HCT116 (cell line): ENCODE data around the gene GRID2. TPM values are rescaled to one million over a fixed set of nuclear protein-coding genes. Genes with fewer than 3 reads are reported as not detected.

Experiments used
- ATAC-seq: fragments of 200-7000 bp; cut with Tn5 transposase; 2 replicates; pipeline ENCODE4 v1.9.1; 2020; ENCODE audit warnings: mild to moderate bottlenecking, moderate library complexity
- BruUV-seq: library from RNA; stranded (reverse); fragments of 400-500 nt; replicated peaks from 2 replicates; lab custom pipeline; 2021; lab: Mats Ljungman, UMichigan
- CTCF ChIA-PET: fragments of 300-600 bp; sonication (Branson Sonifier 250); formaldehyde crosslinking; loops from one replicate; lab custom pipeline; 2021; ENCODE audit warnings: antibody characterized with exemption; lab: Charles Lee
- POLR2A ChIA-PET: fragments of 300-600, 350-600 bp; sonication (Branson Sonifier 250); formaldehyde crosslinking; loops from one replicate; lab custom pipeline; 2021; ENCODE audit warnings: antibody characterized with exemption; lab: Charles Lee
- RAD21 ChIA-PET, 2 experiments: fragments of 300-600 bp; sonication (Branson Sonifier 250); formaldehyde crosslinking; loops; one replicate each; lab custom pipeline; 2023; ENCODE audit warnings: low total read pairs in 2 of 2; ENCODE audit not compliant: uncharacterized antibody in 2 of 2, unreplicated experiment in 2 of 2, low non-redundant PET in 1 of 2; lab: Charles Lee
- DNase-seq: peaks from one replicate; pipeline ENCODE4 v3.0.0-alpha.2; 2010; ENCODE audit warnings: low read depth, low spot score
- H2AFZ ChIP-seq: fragments of 200-600 bp; shearing (Covaris generic), sonication (generic); 2 replicates; pipeline ENCODE4 v1.6.1; 2017; ENCODE audit warnings: low read depth, mixed run types, mixed read lengths, antibody characterized with exemption, low read length; ENCODE audit not compliant: poor library complexity, severe bottlenecking
- H3K27ac ChIP-seq: 2 replicates; pipeline ENCODE4 v1.5.1; 2012; ENCODE audit warnings: low read depth, low read length
- H3K27me3 ChIP-seq: fragments of 200-600 bp; sonication (generic); 2 replicates; pipeline ENCODE4 v1.6.1; 2016; ENCODE audit warnings: mixed run types, low read length, mixed read lengths; ENCODE audit not compliant: insufficient read depth
- H3K36me3 ChIP-seq, 2 experiments: fragments of 200-500 bp in 1 of 2; fragments of 200-600 bp in 1 of 2; sonication (Bioruptor generic) in 1 of 2; sonication (generic) in 1 of 2; 2 replicates each; pipeline versions ENCODE4 v1.5.1 to v1.6.1; 2014 to 2016; ENCODE audit warnings: low read length in 2 of 2, inconsistent platforms in 1 of 2, mixed read lengths in 1 of 2, mixed run types in 1 of 2; ENCODE audit not compliant: insufficient read depth in 2 of 2, control insufficient read depth in 1 of 2
- H3K4me1 ChIP-seq, 2 experiments: fragments of 200-600 bp in 1 of 2; sonication (generic) in 1 of 2; 2 replicates each; pipeline versions ENCODE4 v1.5.1 to v1.6.1; 2012 to 2017; ENCODE audit warnings: low read length in 2 of 2, inconsistent platforms in 1 of 2, mild to moderate bottlenecking in 1 of 2, mixed read lengths in 1 of 2, mixed run types in 1 of 2, moderate library complexity in 1 of 2; ENCODE audit not compliant: insufficient read depth in 2 of 2, control insufficient read depth in 1 of 2
- H3K4me2 ChIP-seq: fragments of 200-600 bp; sonication (generic); 2 replicates; pipeline ENCODE4 v1.6.1; 2017; ENCODE audit warnings: mixed run types, low read length, mixed read lengths
- H3K4me3 ChIP-seq, 2 experiments: fragments of 200-600 bp in 1 of 2; sonication (generic) in 1 of 2; replicated peaks in 1 of 2; 2 replicates each; pipeline ENCODE4 v1.5.1; 2011 to 2016; ENCODE audit warnings: low read length in 2 of 2, control low read depth in 1 of 2, low read depth in 1 of 2, mild to moderate bottlenecking in 1 of 2, mixed read lengths in 1 of 2, mixed run types in 1 of 2
- H3K79me2 ChIP-seq: fragments of 200-600 bp; sonication (generic); 2 replicates; pipeline ENCODE4 v1.6.1; 2017; ENCODE audit warnings: mild to moderate bottlenecking, mixed run types, low read length, moderate library complexity, mixed read lengths; ENCODE audit not compliant: insufficient read depth
- H3K9ac ChIP-seq: fragments of 200-600 bp; sonication (generic); 2 replicates; pipeline ENCODE4 v1.6.1; 2016; ENCODE audit warnings: low read length, mixed read lengths
- H3K9me2 ChIP-seq: fragments of 200-600 bp; sonication (generic), shearing (Covaris generic); 2 replicates; pipeline ENCODE4 v1.6.1; 2017; ENCODE audit warnings: mixed run types, mild to moderate bottlenecking, moderate library complexity; ENCODE audit not compliant: insufficient read depth
- H3K9me3 ChIP-seq, 2 experiments: fragments of 200-500 bp in 1 of 2; fragments of 200-600 bp in 1 of 2; sonication (Bioruptor generic) in 1 of 2; sonication (generic) in 1 of 2; 2 replicates each; pipeline ENCODE4 v1.6.1; 2014 to 2017; ENCODE audit warnings: low read length in 2 of 2, mixed read lengths in 2 of 2, inconsistent platforms in 1 of 2, low read depth in 1 of 2, mild to moderate bottlenecking in 1 of 2, mixed run types in 1 of 2, moderate library complexity in 1 of 2; ENCODE audit not compliant: control insufficient read depth in 1 of 2, insufficient read depth in 1 of 2
- H4K20me1 ChIP-seq: fragments of 200-600 bp; sonication (generic), shearing (Covaris generic); 2 replicates; pipeline ENCODE4 v1.6.1; 2017; ENCODE audit warnings: mixed run types, mild to moderate bottlenecking, moderate library complexity; ENCODE audit not compliant: insufficient read depth
- CBX3 ChIP-seq: IDR thresholded peaks from 2 replicates; pipeline ENCODE4 v1.6.1; 2012; ENCODE audit warnings: low read depth
- CTCF ChIP-seq, 3 experiments: fragments of 200-600 bp in 1 of 3; sonication (generic) in 1 of 3; IDR thresholded peaks in 2 of 3; conservative IDR thresholded peaks in 1 of 3; 2 replicates each; pipeline ENCODE4 v1.5.1; 2012 to 2017; ENCODE audit warnings: low read depth in 2 of 3, low read length in 2 of 3, antibody characterized with exemption in 1 of 3, borderline replicate concordance in 1 of 3, control low read depth in 1 of 3, mild to moderate bottlenecking in 1 of 3, mixed read lengths in 1 of 3, mixed run types in 1 of 3, moderate library complexity in 1 of 3; ENCODE audit not compliant: insufficient read depth in 1 of 3
- EZH2phosphoT487 ChIP-seq: fragments of 200-600 bp; IDR thresholded peaks from 2 replicates; pipeline ENCODE4 v1.6.1; 2018; ENCODE audit warnings: antibody characterized with exemption, borderline replicate concordance
- POLR2AphosphoS5 ChIP-seq: IDR thresholded peaks from 2 replicates; pipeline ENCODE4 v1.6.1; 2011; ENCODE audit warnings: mild to moderate bottlenecking, low read depth, low read length, moderate library complexity
- RAD21 ChIP-seq: IDR thresholded peaks from 2 replicates; pipeline ENCODE4 v1.6.1; 2012; ENCODE audit warnings: low read depth, mild to moderate bottlenecking
- SIN3A ChIP-seq: IDR thresholded peaks from 2 replicates; pipeline ENCODE4 v1.6.1; 2012; ENCODE audit warnings: low read depth
- SP1 ChIP-seq: IDR thresholded peaks from 2 replicates; pipeline ENCODE4 v1.6.1; 2012; ENCODE audit warnings: low read depth
- SRF ChIP-seq: IDR thresholded peaks from 2 replicates; pipeline ENCODE4 v1.6.1; 2012; ENCODE audit warnings: low read depth
- ZBTB33 ChIP-seq: IDR thresholded peaks from 2 replicates; pipeline ENCODE4 v1.6.1; 2011; ENCODE audit warnings: mild to moderate bottlenecking, low read length, moderate library complexity; ENCODE audit not compliant: insufficient replicate concordance; ENCODE audit errors: extremely low read depth
- ZFX ChIP-seq: fragments of 450-650 bp; IDR thresholded peaks from 2 replicates; pipeline ENCODE4 v1.6.1; 2017
- intact Hi-C: fragments of 100-400 bp; cut with micrococcal nuclease; formaldehyde crosslinking; loops from 2 replicates; pipeline ENCODE4 v1.10.0; 2022
- total RNA-seq: library from RNA; stranded (reverse); gene quantifications from one replicate; pipeline ENCODE4 v1.2.1, GENCODE V29; 2021; ENCODE audit not compliant: unreplicated experiment

GRID2 gene
- total RNA-seq, 1 experiment from 2014 or later: not detected

GRCh38 chr4:92830771-92831170, 527.0 kb downstream of the GRID2 start:
- Histone ChIP-seq H3K4me2 (no peak overlapping the region), H3K4me3 (no peak overlapping the region), H3K9me2 (no peaks in the 10 kb centered on the region), H3K27me3 (no peaks in the 10 kb centered on the region), H4K20me1 (no peaks in the 10 kb centered on the region), H3K4me1 (no peaks in the 10 kb centered on the region), H2AFZ (no peak overlapping the region), H3K9me3 (no peaks in the 10 kb centered on the region), H3K36me3 (no peaks in the 10 kb centered on the region), H3K9ac (no peak overlapping the region), H3K27ac (no peak overlapping the region), H3K79me2 (no peaks in the 10 kb centered on the region)
- ATAC-seq: no peak
- no peak for DNase-seq
- POLR2A ChIA-PET: no interaction called here
- RAD21 ChIA-PET: no interaction called here
- BruUV-seq: no TSS peak
- TF ChIP-seq ZBTB33 (no peak), EZH2phosphoT487 (no peak)
- intact Hi-C loops: no loop called here
- CTCF ChIA-PET: no interaction called here

- H4K20me1 ChIP-seq: no peaks in the 10 kb centered on the region
- ChIA-PET POLR2A (interaction anchor here (0.6 kb wide), 1 partner anchor 25 kb away, joined by 8 read pairs; no protein-coding TSS in a partner anchor), RAD21 (no interaction called here), CTCF (no interaction called here)
- no peaks in the 10 kb centered on the region for H3K9me3 ChIP-seq
- no peak overlapping the region for H2AFZ ChIP-seq
- no peaks in the 10 kb centered on the region for H3K27me3 ChIP-seq
- no peaks in the 10 kb centered on the region for H3K79me2 ChIP-seq
- no peaks in the 10 kb centered on the region for H3K4me1 ChIP-seq
- no peaks in the 10 kb centered on the region for H3K36me3 ChIP-seq
- no peak for ATAC-seq
- H3K4me2 ChIP-seq: no peak overlapping the region
- no peak for TF ChIP-seq CBX3
- no peak for TF ChIP-seq SIN3A
- no peak for TF ChIP-seq SRF
- no peak for TF ChIP-seq ZFX
- TF ChIP-seq CTCF (IDR thresholded peaks at IDR 0.05 in 2 of 3, conservative IDR thresholded peaks at IDR 0.05 in 1 of 3; ENCODE audit: borderline replicate concordance in 1 of 3, insufficient read depth in 1 of 3, low read depth in 2 of 3, low read length in 2 of 3): no peak
- TF ChIP-seq RAD21: no peak
- no peak for TF ChIP-seq SP1
- TF ChIP-seq POLR2AphosphoS5: no peak
- no peak overlapping the region for H3K9ac ChIP-seq
- H3K4me3 ChIP-seq: no peak overlapping the region
- no peaks in the 10 kb centered on the region for H3K9me2 ChIP-seq
- no peak for DNase-seq
- BruUV-seq: no TSS peak
- intact Hi-C loops: no loop called here
- no peak overlapping the region for H3K27ac ChIP-seq
Measured at GRCh38 chr4:92840880-92841279, 537.1 kb downstream of the GRID2 start.
